Esophagus squamous epithelium (tissue), 4 donors: ENCODE measurements around the gene AIFM2.

ENCODE experiments used
- POLR2A ChIP-seq, 4 donors: fragments of 450-650 bp; IDR thresholded peaks; one replicate each; pipeline ENCODE4 v1.6.1; 2017; ENCODE audit warnings: antibody characterized with exemption in 4 of 4, mild to moderate bottlenecking in 4 of 4, moderate library complexity in 3 of 4
- TF ChIP-seq, protein P1 (sequence below), 6 experiments: fragments of 450-650 bp in 4 of 6; fragments of 200-600 bp in 2 of 6; sonication (generic) in 2 of 6; IDR thresholded peaks; one replicate each; pipeline ENCODE4 v1.5.1; 2016 to 2019; ENCODE audit warnings: antibody characterized with exemption in 6 of 6, mild to moderate bottlenecking in 4 of 6, moderate library complexity in 4 of 6

DNA sequence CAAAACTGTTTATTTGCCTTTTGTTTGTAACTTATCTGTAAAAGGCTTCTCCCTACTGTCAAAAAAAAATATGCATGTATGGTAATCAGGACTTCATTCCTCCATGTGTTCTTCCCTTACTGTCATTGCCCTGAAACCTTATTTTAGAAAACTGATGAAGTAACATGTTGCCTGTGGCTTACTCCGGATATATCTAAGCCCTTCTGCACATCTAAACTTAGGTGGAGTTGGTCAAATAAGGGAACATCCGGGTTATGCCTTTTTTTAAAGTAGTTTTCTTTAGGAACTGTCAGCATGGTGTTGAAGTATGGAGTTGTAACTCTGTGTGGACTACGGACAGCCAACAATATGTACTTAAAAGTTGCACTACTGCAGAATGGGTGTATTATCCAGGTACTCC, 31.5 kb upstream of the AIFM2 start:
- TF ChIP-seq POLR2A (IDR thresholded peaks at IDR 0.05) = no peak
- TF ChIP-seq, protein P1, sequence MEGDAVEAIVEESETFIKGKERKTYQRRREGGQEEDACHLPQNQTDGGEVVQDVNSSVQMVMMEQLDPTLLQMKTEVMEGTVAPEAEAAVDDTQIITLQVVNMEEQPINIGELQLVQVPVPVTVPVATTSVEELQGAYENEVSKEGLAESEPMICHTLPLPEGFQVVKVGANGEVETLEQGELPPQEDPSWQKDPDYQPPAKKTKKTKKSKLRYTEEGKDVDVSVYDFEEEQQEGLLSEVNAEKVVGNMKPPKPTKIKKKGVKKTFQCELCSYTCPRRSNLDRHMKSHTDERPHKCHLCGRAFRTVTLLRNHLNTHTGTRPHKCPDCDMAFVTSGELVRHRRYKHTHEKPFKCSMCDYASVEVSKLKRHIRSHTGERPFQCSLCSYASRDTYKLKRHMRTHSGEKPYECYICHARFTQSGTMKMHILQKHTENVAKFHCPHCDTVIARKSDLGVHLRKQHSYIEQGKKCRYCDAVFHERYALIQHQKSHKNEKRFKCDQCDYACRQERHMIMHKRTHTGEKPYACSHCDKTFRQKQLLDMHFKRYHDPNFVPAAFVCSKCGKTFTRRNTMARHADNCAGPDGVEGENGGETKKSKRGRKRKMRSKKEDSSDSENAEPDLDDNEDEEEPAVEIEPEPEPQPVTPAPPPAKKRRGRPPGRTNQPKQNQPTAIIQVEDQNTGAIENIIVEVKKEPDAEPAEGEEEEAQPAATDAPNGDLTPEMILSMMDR (IDR thresholded peaks at IDR 0.05) = no peak
